K562 (cell line): Measurements from ENCODE around the gene NFKBIB. TPM values are rescaled to one million over a fixed set of nuclear protein-coding genes. Genes with fewer than 3 reads are reported as not detected.
A peak's percentile ranks its signal among the peaks of the same experiment; 100 is the strongest.

Source experiments
- CBFB ChIP-seq: sonication (generic); formaldehyde crosslinking; IDR thresholded peaks from 2 replicates; pipeline ENCODE4 v1.4.0; 2020; ENCODE audit warnings: mild to moderate bottlenecking, missing genetic modification reagents
- CREB1 ChIP-seq, 2 experiments: sonication (generic) in 1 of 2; formaldehyde crosslinking in 1 of 2; IDR thresholded peaks; 2 replicates each; pipeline versions ENCODE4 v1.6.1 to v1.8.0; 2012 to 2022; ENCODE audit warnings: inconsistent platforms in 1 of 2, mild to moderate bottlenecking in 1 of 2, missing genetic modification reagents in 1 of 2, moderate library complexity in 1 of 2
- CREM ChIP-seq: IDR thresholded peaks from 2 replicates; pipeline ENCODE4 v1.6.1; 2014; ENCODE audit warnings: antibody characterized with exemption, low read depth
- GABPB2 ChIP-seq: fragments of 250-450 bp; sonication (Bioruptor Pico); conservative IDR thresholded peaks from 2 replicates; pipeline ENCODE4 v1.5.1; 2021; ENCODE audit warnings: mild to moderate bottlenecking
- IRF2 ChIP-seq: sonication (generic); formaldehyde crosslinking; IDR thresholded peaks from 2 replicates; pipeline ENCODE4 v1.8.1; 2022; ENCODE audit warnings: mild to moderate bottlenecking, missing genetic modification reagents
- PBX2 ChIP-seq, 2 experiments: IDR thresholded peaks in 1 of 2; conservative IDR thresholded peaks in 1 of 2; 2 replicates each; pipeline ENCODE4 v1.6.1; 2016; ENCODE audit warnings: low read depth in 2 of 2, mild to moderate bottlenecking in 1 of 2, missing compliant biosample characterization in 1 of 2, missing genetic modification characterization in 1 of 2, moderate library complexity in 1 of 2
- PHB2 ChIP-seq: fragments of 450-650 bp; IDR thresholded peaks from 2 replicates; pipeline ENCODE4 v1.6.1; 2017; ENCODE audit warnings: low read depth
- RBM22 ChIP-seq: fragments of 200-400 bp; formaldehyde crosslinking; IDR thresholded peaks from 2 replicates; pipeline ENCODE4 v1.6.1; 2018; ENCODE audit warnings: low read length, low read depth; ENCODE audit not compliant: poor library complexity, severe bottlenecking
- TGIF2 ChIP-seq: sonication (generic); formaldehyde crosslinking; IDR thresholded peaks from 2 replicates; pipeline ENCODE4 v1.8.1; 2022; ENCODE audit warnings: mild to moderate bottlenecking, missing genetic modification reagents, moderate library complexity
- ZBTB7A ChIP-seq: IDR thresholded peaks from 2 replicates; pipeline ENCODE4 v1.6.1; 2011; ENCODE audit warnings: low read depth, mild to moderate bottlenecking, low read length, moderate library complexity, borderline replicate concordance; ENCODE audit not compliant: control insufficient read depth
- ZFP1 ChIP-seq: fragments of 450-650 bp; formaldehyde crosslinking; IDR thresholded peaks from 2 replicates; pipeline ENCODE4 v1.4.0; 2020; ENCODE audit warnings: mild to moderate bottlenecking, mixed read lengths
- ZNF121 ChIP-seq: sonication (generic); formaldehyde crosslinking; conservative IDR thresholded peaks from 2 replicates; pipeline ENCODE4 v1.8.0; 2022; ENCODE audit warnings: missing genetic modification reagents
- ZNF23 ChIP-seq: fragments of 250-450 bp; sonication (Bioruptor Pico); IDR thresholded peaks from 2 replicates; pipeline ENCODE4 v1.4.0; 2020; ENCODE audit warnings: mild to moderate bottlenecking
- ZNF551 ChIP-seq: fragments of 250-450 bp; sonication (Bioruptor Pico); IDR thresholded peaks from 2 replicates; pipeline ENCODE4 v1.5.0; 2021; ENCODE audit warnings: mild to moderate bottlenecking, moderate library complexity
- ZNF79 ChIP-seq: fragments of 250-450 bp; sonication (Bioruptor Pico); IDR thresholded peaks from 2 replicates; pipeline ENCODE4 v1.4.0; 2020; ENCODE audit warnings: low read depth, mild to moderate bottlenecking, moderate library complexity
- polyA plus RNA-seq, 8 experiments: library from polyadenylated mRNA; depleted of rRNA in 4 of 8; stranded (reverse) in 5 of 8; unstranded in 3 of 8; fragments of >200 nt; fragmentation: Nextera tagmentation in 2 of 8; fragmentation: Illumina TruSeq in 1 of 8; extraction: Ambion mirVana in 2 of 8; extraction: Trizol in 1 of 8; gene quantifications; 2 replicates each; pipeline versions ENCODE4 v1.2.1 to v1.2.3, GENCODE V29; 2011 to 2014; ENCODE audit warnings: inconsistent platforms in 1 of 8, missing spikeins in 1 of 8
- total RNA-seq, 7 experiments: library from RNA; depleted of rRNA in 6 of 7; stranded (reverse); fragments of >200 nt in 6 of 7; fragmentation: Illumina TruSeq in 2 of 7; extraction: Trizol in 2 of 7; gene quantifications; 2 replicates each; pipeline versions ENCODE4 v1.2.1 to v1.2.3, GENCODE V29; 2011 to 2021; ENCODE audit warnings: low replicate concordance in 1 of 7
- TF ChIP-seq, protein P1 (sequence below): fragments of 450-650 bp; formaldehyde crosslinking; IDR thresholded peaks from 2 replicates; pipeline ENCODE4 v1.4.0; 2020; ENCODE audit warnings: mild to moderate bottlenecking, moderate library complexity
- TF ChIP-seq, protein P2 (sequence below): fragments of 250-450 bp; sonication (Bioruptor Pico); IDR thresholded peaks from 2 replicates; pipeline ENCODE4 v1.5.0; 2020; ENCODE audit warnings: mild to moderate bottlenecking, borderline replicate concordance
- TF ChIP-seq, protein P3 (sequence below): fragments of 250-450 bp; sonication (Bioruptor Pico); IDR thresholded peaks from 2 replicates; pipeline ENCODE4 v1.9.0; 2021; ENCODE audit warnings: mild to moderate bottlenecking, inconsistent platforms

The NFKBIB gene
- total and polyA plus RNA-seq, 9 of the 15 experiments (the other 6 are each of a cell fraction or from before 2014, with no cell fraction given): 1.5 to 44.9 (median 10.4) TPM

- TF ChIP-seq IRF2: no peak
- no peak for TF ChIP-seq ZNF121
- TF ChIP-seq CBFB (CRISPR knock-in tag): no peak
- TF ChIP-seq ZNF551 (CRISPR knock-in tag): no peak
- TF ChIP-seq ZFP1 (CRISPR knock-in tag): no peak
- TF ChIP-seq, protein P1, sequence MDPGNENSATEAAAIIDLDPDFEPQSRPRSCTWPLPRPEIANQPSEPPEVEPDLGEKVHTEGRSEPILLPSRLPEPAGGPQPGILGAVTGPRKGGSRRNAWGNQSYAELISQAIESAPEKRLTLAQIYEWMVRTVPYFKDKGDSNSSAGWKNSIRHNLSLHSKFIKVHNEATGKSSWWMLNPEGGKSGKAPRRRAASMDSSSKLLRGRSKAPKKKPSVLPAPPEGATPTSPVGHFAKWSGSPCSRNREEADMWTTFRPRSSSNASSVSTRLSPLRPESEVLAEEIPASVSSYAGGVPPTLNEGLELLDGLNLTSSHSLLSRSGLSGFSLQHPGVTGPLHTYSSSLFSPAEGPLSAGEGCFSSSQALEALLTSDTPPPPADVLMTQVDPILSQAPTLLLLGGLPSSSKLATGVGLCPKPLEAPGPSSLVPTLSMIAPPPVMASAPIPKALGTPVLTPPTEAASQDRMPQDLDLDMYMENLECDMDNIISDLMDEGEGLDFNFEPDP (CRISPR knock-in tag): no peak
- no peak for TF ChIP-seq PBX2 (CRISPR knock-in tag; IDR thresholded peaks at IDR 0.05; ENCODE audit: low read depth)
- no peak for TF ChIP-seq PBX2 (tag; conservative IDR thresholded peaks at IDR 0.05; ENCODE audit: low read depth)
- TF ChIP-seq GABPB2: no peak
- no peak for TF ChIP-seq RBM22
- TF ChIP-seq, protein P2, sequence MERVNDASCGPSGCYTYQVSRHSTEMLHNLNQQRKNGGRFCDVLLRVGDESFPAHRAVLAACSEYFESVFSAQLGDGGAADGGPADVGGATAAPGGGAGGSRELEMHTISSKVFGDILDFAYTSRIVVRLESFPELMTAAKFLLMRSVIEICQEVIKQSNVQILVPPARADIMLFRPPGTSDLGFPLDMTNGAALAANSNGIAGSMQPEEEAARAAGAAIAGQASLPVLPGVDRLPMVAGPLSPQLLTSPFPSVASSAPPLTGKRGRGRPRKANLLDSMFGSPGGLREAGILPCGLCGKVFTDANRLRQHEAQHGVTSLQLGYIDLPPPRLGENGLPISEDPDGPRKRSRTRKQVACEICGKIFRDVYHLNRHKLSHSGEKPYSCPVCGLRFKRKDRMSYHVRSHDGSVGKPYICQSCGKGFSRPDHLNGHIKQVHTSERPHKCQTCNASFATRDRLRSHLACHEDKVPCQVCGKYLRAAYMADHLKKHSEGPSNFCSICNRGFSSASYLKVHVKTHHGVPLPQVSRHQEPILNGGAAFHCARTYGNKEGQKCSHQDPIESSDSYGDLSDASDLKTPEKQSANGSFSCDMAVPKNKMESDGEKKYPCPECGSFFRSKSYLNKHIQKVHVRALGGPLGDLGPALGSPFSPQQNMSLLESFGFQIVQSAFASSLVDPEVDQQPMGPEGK (CRISPR knock-in tag): no peak
- TF ChIP-seq, protein P3, sequence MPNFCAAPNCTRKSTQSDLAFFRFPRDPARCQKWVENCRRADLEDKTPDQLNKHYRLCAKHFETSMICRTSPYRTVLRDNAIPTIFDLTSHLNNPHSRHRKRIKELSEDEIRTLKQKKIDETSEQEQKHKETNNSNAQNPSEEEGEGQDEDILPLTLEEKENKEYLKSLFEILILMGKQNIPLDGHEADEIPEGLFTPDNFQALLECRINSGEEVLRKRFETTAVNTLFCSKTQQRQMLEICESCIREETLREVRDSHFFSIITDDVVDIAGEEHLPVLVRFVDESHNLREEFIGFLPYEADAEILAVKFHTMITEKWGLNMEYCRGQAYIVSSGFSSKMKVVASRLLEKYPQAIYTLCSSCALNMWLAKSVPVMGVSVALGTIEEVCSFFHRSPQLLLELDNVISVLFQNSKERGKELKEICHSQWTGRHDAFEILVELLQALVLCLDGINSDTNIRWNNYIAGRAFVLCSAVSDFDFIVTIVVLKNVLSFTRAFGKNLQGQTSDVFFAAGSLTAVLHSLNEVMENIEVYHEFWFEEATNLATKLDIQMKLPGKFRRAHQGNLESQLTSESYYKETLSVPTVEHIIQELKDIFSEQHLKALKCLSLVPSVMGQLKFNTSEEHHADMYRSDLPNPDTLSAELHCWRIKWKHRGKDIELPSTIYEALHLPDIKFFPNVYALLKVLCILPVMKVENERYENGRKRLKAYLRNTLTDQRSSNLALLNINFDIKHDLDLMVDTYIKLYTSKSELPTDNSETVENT (CRISPR knock-in tag): no peak
- no peak for TF ChIP-seq CREB1 (IDR thresholded peaks at IDR 0.05)
- 0 out of 2 replicates have a peak, but pooled peaks have one; percentile 13 for TF ChIP-seq CREB1 (CRISPR knock-in tag; IDR thresholded peaks at IDR 0.05)
- TF ChIP-seq ZNF23 (CRISPR knock-in tag): no peak
- TF ChIP-seq ZNF79: no peak
- no peak for TF ChIP-seq CREM
- no peak for TF ChIP-seq TGIF2 (CRISPR knock-in tag)
- TF ChIP-seq ZBTB7A: 0 out of 2 replicates have a peak, but pooled peaks have one; percentile 5
- TF ChIP-seq PHB2: no peak
These were observed 47.3 kb upstream of the NFKBIB start (continued) for GRCh38 chr19:38852231-38853044.
